GM19240 (cell line): ENCODE measurements around the gene NUP62.

Source experiments
- DNase-seq: peaks from one replicate; pipeline ENCODE4 v3.0.0; 2011; ENCODE audit warnings: low spot score; ENCODE audit not compliant: insufficient read length

The NUP62 gene

DNA sequence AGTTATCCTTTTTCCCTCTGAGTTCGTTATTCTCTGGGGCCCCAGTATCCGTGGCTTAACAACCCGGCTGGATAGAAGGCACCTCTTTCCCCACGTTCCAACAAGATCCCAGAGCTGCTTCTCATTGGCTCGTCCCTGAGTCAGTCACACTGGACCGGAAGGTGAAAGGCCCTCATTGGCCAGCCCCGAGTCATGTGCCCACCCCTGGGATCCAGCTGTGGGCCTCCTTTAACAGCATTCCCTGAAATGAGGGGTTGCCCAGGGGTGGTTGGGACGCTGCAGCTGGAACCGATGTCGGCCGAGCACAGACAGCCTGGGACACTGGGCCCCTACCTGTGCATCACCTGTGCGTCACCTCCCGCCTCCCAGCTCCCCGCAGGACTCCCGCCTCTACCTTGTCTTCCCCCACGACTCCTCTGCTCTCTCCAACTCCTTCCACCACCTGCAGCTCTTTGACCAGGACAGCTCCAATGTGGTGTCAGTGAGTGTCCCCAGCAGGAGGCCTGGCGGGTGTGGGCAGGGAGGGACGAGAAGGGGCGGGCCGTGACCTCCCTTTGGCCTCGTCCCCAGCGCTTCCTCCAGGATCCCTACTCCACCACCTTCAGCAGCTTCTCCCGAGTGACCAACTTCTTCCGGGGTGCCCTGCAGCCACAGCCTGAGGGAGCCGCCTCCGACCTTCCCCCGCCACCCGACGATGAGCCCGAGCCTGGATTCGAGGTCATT is 47.5 kb downstream of the NUP62 start:
- no peak for DNase-seq

DNA sequence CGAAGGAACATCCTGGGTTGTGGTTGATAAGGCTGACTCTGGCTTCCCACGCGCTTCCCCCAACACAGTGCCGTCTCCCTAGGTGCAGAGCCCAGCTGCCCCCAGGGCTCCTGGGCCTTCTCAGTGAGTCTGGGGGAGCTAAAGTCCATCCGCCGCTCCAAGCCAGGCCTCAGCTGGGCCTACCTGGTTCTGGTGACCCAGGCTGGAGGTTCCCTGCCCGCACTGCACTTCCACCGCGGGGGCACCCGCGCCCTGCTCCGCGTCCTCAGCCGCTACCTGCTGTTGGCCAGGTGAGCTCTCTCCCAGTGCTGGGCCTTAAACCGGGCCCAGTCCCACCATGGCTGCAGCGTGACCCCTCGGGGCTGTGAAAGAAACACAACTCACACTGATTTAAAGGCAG is 48.1 kb downstream of the NUP62 start:
- DNase-seq, result no peak

DNA sequence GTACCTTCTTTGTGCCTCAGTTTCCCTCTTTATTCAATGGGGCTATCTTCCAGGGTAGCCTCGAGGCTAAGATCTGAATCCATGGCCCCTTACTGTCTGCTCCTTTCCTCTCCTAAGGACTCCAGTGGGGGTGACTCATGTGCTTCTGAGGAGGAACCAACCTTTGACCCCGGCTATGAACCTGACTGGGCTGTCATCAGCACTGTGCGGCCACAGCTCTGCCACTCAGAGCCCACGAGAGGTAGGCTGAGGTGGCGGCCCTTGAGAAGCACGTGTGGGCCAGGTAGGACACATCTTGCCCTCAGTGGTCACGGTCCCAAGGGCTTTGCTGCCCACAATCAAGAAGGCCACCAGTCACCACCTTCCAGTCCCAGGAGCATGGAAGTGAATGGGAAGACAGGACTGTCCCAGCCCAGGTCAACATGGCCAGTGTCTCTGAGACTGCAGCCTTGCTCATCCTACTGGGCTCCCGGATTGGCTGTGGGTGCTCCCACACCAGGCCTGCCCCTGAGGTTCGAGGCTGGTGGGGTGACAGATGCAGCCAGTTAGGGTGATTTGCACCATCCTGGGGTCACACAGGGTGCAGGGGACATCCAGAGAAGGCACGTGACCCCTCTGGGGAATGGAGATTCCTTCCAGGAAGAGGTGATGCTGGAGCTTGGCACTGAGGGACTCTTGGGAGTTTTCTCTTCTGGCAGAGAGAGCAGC is 49.0 kb downstream of the NUP62 start:
- DNase-seq, result no peak

DNA sequence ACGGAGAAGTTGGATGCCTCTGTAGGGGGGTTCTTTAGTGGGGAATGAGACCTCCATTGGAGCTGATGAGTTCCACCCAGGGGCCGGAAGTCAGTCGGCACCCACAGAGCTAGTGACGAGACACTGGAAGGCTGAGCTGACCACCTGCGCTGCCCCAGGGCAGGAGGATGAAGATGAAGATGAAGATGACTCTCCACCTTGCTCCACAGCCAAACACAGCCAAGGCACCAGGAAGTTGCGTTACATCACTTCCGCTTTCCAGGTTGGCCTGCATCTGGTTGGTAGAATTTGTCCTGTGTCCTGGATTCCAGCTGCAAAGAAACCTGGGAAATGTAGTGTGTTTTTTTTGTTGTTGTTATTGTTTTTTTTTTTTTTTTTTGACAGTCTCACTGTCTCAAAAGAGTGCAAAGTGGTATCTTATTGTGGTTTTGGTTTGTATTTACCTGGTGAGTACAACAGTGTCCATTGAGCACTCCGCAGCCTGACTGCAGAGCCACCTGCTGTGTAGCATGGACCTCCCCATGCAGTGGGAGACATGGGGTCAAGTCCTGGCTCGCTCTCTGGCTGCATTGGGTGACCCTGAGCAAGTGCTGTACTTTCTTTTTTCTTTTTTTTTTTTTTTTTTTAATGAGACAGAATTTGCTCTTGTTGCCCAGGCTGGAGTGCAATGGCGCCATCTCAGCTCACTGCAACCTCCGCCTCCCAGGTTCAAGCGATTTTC is 49.9 kb downstream of the NUP62 start:
- DNase-seq, result no peak

DNA sequence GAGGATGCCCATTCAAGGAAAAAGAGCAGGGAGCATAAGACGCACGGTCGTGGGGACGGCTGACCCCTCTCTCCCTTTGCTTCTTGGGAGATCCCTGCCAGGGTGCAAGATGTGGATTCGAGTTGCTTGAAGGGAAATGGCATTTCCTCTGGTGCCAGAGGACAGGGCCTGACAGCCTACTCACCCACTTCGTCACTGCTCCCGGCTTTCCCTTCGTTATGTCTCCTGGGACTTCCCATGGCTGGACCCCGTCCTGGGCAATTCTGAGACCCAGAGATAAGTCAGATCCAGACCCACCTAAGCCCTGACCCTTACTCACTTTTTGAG is 50.6 kb downstream of the NUP62 start:
- no peak for DNase-seq

DNA sequence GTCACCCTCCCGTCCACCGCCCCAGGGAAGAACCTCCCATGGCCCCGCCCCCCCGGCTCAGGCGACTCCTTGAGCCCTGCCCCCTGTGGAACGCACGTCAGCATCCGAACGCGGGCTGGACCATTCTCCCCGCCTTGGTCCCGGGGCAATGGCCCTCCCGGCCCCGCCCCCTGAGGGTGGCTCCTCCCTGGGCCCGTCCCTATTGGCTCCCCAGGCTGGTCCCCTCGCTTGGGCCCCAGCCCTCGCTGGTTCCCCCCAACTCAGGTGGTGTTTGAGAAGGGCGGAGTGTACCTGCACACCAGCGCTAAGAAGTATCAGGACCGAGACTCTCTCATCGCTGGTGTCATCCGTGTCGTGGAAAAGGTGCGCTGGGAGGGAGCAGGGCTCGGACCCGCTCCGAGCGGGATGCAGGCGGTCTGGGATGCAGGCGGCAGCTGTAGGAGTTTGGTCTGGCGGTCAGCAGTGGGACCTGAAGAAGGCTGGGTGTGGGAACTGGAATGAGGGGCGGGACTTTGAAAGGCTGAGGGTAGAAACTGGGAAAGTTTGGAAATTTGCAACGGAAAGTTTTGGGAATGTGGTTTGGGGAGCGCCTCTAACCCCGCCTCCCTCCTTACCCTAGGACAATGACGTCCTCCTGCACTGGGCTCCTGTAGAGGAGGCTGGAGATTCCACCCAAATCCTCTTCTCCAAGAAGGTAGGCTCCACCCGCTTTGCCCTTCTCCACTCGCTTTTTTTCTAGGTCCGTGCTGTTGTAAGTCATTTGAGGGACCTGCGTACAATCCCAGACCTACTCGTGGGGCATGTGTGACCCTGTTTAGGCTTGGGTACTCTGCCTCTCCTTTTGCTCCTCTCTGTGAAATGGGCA is 51.2 kb downstream of the NUP62 start:
- peak; percentile 99 for DNase-seq

DNA sequence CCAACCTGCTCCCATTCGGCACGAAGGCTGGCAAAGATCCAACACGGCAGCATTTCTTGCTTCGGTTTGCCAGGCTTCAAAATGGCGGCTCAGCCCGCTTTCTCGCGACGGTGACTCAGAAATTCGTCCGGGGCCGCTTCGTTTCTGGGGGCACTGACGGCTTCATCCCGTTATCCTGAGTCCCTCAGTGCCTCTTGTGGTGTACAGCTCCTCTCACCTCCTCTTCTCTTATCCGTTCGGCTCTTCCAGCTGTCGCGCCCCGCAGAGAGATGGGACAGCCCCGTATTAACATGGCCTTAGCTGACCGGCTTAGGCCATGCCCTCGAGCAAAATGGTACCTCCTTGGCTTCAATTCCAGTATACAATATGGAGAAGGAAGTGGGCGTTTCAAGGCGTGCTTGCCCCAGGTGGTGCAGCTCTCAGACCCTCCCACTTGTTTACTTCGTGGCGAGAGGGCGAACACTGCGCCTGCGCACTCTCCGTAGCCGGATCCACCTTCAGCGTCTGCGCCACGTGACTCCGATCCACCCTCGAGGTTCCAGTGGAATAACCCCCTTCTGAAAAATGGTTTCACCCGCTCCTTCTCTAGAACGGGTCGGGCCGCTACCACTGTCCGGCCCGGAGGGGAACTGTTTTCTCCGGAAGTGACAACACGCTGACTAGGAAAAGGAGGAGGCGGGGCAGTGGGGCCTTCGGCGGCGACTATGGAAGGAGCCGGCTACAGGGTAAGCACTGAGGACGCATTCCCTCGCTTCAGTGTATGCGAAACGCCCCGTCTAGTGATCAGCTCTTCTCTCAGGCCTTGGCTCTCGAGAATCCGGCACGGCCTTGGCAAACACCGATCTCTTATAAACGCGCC is 52.1 kb downstream of the NUP62 start, which contains the start of the genes AKT1S1 and TBC1D17:
TSS of gene AKT1S1 (minus strand) at position 336 of the 859 bp plus-strand sequence. CDS start 4,060 bp downstream, outside the sequence.
TSS of gene TBC1D17 (plus strand) at position 683 of the 859 bp plus-strand sequence. CDS start at position 705, 22 bp downstream.
- DNase-seq, result peak; percentile 99

DNA sequence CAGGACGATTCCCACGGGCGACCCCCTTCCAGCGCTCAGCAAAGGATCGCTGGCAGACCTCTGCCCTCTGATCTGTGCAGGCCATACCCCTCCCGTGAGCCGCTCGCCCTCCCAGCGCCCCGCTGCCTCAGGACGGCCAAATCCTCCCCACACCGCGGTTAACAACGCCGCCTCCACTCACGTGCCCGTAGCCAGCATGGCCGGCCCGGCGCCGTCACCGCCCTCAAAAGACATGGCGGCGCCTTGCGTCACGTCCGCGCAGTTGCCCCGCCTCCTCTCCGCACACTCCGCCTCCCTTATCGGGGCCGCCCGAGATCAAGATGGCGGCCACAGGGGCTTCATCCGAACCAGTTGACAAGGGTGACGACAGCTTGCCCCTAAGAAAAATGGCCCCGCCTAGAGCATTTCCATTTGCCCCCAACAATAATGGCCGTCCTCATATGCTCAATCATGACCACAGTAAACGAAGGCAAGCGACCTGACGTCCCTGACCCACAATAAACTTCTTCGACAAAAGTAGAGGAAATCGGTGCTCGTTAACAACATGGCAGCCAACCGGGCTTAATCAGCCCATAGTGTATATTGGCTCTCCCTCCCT is 52.8 kb downstream of the NUP62 start:
- DNase-seq, result peak; percentile 61

DNA sequence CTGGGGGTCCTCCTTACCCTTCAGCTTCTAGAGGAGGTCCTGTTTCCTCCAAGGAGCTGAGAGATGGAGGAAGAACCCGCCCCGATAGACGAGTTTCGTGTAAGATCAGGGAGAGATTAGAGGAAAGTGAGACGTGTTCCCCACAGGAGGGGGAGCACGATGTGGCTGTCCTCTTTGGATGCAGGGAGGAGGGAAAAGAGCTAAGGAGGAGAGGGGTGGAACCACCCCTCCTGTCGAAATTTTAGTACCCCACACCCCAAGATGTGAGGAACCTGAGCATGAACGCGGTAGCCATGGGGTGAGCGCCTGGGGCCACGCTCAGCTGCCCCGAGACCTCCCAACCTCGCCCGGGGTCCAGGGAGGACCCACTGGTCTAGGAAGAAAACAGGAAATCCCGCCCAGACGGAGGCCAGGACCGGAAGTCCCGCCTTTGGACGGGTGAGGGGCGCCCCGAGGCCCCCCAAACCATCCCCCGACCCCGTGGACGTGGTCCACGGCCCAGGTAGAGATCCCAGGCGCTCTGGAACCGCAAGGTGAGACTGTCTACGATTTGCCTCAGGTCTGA is 53.4 kb downstream of the NUP62 start:
- DNase-seq, result no peak

DNA sequence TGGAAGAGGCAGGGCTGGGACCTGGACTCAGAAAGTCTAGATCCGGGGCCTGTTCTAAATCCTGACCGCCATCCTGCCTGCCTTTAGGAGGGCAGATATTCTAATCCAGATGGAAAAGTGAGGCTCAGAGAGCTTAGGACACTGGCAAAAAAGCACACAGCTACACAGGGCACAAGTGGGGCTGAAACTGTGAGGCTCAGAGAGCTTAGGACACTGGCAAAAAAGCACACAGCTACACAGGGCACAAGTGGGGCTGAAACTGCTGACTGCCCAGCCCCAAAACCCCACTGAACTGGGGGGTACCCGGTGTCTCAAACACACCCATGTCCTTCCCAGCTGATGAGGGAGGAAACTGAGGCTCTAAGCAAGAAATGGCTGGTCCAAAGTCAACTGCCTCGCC is 54.1 kb downstream of the NUP62 start:
- DNase-seq, result no peak

DNA sequence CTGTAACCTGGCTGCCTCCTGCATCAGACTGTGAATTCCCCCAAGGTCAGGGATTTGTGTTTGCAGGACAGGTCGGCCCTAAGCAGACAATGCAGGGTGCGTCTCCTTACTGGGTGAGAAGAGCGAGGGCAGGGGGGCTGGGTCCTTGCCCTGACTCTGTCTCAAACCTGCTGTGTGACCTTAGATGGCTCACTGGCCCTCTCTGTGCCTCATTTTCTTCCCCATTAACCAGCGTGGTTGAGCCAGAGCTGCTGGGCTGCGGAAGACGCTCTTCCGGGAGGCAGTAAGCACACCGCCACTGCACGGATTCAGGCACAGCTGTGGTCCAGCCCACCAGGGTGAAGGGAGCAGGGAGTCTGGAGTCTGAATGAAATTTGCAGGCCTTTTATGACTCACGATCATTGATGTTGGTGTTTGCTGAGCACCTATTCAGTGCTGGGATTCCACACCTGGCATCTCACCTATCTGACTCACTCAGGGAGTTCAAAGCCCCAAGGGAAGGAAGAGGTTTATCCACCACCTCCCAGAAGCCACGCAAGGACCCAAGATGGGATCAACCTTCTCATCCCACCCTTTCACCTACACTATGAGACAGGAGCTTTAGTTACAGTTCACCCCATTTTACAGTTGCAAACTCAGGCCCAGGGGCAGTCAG is 54.7 kb downstream of the NUP62 start:
- no peak for DNase-seq

DNA sequence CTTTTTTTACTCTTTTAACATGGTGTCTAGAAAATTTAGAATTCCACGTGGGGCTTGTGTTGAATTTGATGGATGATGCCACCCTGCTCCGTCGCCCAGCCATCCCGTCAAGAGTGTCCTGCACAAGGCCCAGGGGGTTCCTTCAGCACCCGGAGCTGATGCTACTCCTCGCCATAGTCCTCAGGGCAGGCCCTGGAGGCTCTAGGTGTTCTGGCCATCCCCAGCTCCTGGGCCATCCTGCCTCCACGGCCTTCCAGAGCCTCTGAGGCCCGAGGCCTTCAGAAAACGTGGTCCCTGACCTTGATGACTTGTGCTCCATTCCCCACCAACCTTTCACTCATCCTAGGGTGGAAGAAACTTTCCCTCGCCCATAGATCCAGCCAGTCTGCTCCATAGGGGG is 55.5 kb downstream of the NUP62 start:
- DNase-seq, result no peak

DNA sequence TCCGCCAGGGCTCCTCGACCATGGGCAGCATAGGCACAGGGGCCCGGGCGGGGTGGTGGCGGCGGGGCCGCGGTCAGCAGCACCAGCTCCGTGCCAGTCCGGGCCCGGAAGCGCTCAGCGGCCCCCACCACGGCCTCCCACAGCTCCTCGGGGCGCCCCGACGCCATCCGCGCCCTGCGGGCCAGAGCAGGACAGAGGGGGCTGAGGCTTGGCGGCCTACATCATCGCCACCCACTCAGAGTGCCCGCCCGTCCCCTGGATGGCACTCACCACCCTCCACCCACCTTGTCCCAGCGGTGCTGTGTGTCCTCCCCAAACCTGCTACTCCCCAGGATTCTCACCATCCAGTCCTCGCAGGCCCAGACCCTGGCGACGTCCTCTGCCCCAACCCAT is 56.2 kb downstream of the NUP62 start:
- DNase-seq, result no peak

DNA sequence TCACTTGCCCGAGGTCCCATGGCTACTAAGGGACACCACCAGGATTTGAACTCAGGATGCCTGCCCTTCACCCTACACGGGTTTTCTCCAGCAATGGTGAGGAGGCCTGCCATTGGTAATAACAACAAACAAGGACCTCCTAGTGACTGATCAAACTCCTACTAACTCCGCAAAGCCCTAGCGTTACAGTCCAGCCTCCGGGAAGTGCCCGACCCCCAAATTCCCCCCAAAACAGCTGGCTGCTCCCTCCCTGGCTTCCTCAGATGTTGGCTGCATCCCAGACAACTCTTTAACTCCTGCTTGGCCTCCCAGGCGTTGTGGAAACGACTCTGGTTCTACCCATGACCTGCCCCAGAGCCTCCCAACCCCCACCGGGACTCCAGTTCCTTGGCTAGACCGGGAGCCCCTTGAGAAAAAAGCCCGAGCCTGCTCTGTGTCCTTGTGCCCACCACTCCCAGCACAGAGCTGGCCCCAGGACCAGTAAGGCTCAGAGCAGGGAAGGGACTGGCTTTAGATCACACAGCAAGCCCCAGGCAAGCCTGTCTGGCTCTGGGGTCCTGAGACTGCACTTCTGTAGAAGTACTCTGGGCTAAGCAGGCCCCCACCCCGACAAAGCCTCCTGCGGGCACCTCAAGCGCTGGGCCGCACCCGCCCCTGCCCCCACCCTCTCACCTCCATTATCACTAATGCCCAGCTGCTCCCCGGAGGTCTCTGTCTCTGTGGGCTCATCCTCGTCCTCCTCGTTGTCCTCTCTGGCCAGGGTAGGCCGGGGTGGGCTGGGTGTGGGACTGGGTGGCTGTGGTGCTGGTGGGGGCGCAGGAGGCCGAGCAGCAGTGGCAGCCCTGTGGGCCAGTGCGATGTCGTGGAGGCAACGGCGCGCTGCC is 56.8 kb downstream of the NUP62 start:
- DNase-seq, result no peak

DNA sequence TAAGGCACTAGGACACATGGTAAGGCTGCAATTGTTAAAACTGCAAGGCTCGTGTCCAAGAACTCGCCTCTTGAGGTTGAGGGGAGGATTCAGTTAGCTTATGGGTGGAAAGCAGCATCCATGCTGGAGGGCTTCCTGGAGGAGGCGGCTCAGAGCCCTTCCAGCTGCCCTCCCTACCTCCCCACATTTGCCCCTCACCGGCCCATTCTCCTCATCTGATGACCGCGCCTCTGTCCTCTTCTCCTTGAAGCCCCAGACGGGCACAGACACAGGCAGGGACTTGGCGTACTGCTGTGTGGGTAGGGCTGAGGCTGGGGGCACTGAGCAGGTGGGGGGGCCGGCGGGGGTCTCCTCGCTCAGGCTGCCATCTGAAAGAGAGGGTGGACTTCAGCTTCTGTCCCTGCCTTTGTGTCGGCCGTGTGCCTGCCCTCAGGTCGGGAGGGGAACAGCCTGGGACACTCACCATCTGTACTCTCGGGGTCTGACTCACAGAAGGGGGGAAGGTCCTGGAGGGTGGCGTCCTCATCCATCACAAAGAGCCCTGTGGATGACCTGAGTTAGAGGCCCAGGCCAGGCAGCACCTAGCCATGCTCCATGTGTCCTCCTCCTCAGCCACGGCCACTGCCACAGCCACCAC is 57.8 kb downstream of the NUP62 start:
- no peak for DNase-seq

DNA sequence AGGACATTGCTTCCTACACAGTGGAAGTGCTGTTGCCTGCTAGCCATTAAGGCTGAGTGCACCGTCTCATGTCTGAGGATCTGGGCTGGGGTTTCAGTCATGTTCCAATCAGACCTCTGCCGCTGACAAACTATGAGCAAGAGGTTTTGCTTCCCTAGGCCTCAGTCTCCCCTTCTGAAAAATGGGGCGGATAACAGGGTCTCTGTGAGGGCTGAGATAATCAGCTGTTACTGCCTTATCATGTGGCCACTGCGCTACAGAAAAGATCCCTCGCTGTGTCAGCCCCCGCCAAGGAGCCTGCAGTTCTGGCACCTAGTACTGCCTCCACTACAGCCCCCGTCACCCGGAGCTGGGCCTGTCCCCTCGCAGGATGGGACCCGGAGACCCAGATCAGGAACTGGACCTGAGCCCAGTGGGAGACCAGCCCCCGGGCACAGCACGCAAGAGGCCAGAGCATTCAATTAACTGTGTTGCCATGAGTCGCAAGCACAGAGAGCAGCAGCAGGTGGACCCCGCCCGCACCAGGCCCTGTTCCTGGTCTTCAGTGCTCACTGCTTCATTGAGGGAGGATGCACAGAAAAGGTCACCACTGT is 58.9 kb downstream of the NUP62 start:
- no peak for DNase-seq
